NOMO-1 treated with dmso at 0.1 percent for 144 hours (cell line): ENCODE results near the gene PGA3.
"Not testable (repeated sequence)": the region's sequence is repeated elsewhere in the genome, so short reads cannot be mapped to it uniquely, and the experiment has no call there.

Experiments used
- DNase-seq: peaks from one replicate; lab custom pipeline; 2025; ENCODE audit not compliant: unreplicated experiment; lab: John Stamatoyannopoulos, UW

PGA3 gene

GRCh38 chr11:61202950-61203746, at the start of gene PGA3:
Gene PGA3, plus strand, starts transcription at chr11:61203515. Its CDS starts 50 bp downstream, at chr11:61203565.
- not testable (repeated sequence) for DNase-seq

- no peak for DNase-seq
Measured at GRCh38 chr11:61153593-61154095, 49.7 kb upstream of the PGA3 start.

- DNase-seq: no peak
Measured at GRCh38 chr11:61154528-61154927, 48.8 kb upstream of the PGA3 start.

GRCh38 chr11:61155312-61155711, 48.0 kb upstream of the PGA3 start:
- DNase-seq: no peak

- no peak for DNase-seq
Measured at GRCh38 chr11:61155741-61156140, 47.6 kb upstream of the PGA3 start.

- no peak for DNase-seq
Measured at GRCh38 chr11:61157743-61158142, 45.6 kb upstream of the PGA3 start.

- no peak for DNase-seq
Measured at GRCh38 chr11:61158691-61159381, 44.5 kb upstream of the PGA3 start.

GRCh38 chr11:61160487-61161189, 42.7 kb upstream of the PGA3 start:
- no peak for DNase-seq

GRCh38 chr11:61161190-61162091, 41.9 kb upstream of the PGA3 start, which contains the start of gene VPS37C:
Gene VPS37C, minus strand, starts transcription at chr11:61161426. Its CDS starts 22,597 bp downstream, at chr11:61138829.
- peak; percentile 69 for DNase-seq

GRCh38 chr11:61162092-61162941, 41.0 kb upstream of the PGA3 start:
- DNase-seq: peak; percentile 71

- DNase-seq: no peak
Measured at GRCh38 chr11:61163021-61163420, 40.3 kb upstream of the PGA3 start.

- DNase-seq: peak; percentile 69
Measured at GRCh38 chr11:61163714-61164605, 39.4 kb upstream of the PGA3 start.

- DNase-seq: peak; percentile 69
Measured at GRCh38 chr11:61164606-61165424, 38.5 kb upstream of the PGA3 start.

- not testable (repeated sequence) for DNase-seq
Measured at GRCh38 chr11:61165785-61166184, 37.5 kb upstream of the PGA3 start.

GRCh38 chr11:61166331-61166730, 37.0 kb upstream of the PGA3 start:
- not testable (repeated sequence) for DNase-seq

- DNase-seq: no peak
Measured at GRCh38 chr11:61168042-61168688, 35.1 kb upstream of the PGA3 start.

- DNase-seq: peak; percentile 14
Measured at GRCh38 chr11:61168800-61169199, 34.5 kb upstream of the PGA3 start.
